Endodermal cell (in vitro differentiated cells): ENCODE measurements around the gene RBMS3. TPM values are rescaled to one million over a fixed set of nuclear protein-coding genes. Genes with fewer than 3 reads are reported as not detected.

Experiments used
- DNase-seq: peaks from one replicate; pipeline ENCODE4 v3.0.0-alpha.2; 2017
- H3K27ac ChIP-seq: 2 replicates; pipeline ENCODE4 v1.5.1; 2013; ENCODE audit warnings: mild to moderate bottlenecking, low read depth, low read length, moderate library complexity
- H3K27me3 ChIP-seq: 2 replicates; pipeline ENCODE4 v1.6.1; 2013; ENCODE audit warnings: mild to moderate bottlenecking, low read length, moderate library complexity; ENCODE audit not compliant: insufficient read depth, control insufficient read depth, poor library complexity, severe bottlenecking
- H3K36me3 ChIP-seq: 2 replicates; pipeline ENCODE4 v1.7.0; 2013; ENCODE audit warnings: mild to moderate bottlenecking, low read length, moderate library complexity; ENCODE audit not compliant: control insufficient read depth, insufficient read depth
- H3K4me1 ChIP-seq: one replicate; pipeline ENCODE4 v1.7.0; 2013; ENCODE audit warnings: low read length; ENCODE audit not compliant: control insufficient read depth, insufficient read depth
- H3K4me3 ChIP-seq: 2 replicates; pipeline ENCODE4 v1.5.1; 2013; ENCODE audit warnings: mild to moderate bottlenecking, low read length, moderate library complexity
- H3K9ac ChIP-seq: 2 replicates; pipeline ENCODE4 v1.6.1; 2013; ENCODE audit warnings: mild to moderate bottlenecking, low read length, moderate library complexity; ENCODE audit not compliant: poor library complexity, severe bottlenecking; ENCODE audit errors: extremely low read depth
- H3K9me3 ChIP-seq: 2 replicates; pipeline ENCODE4 v1.6.1; 2013; ENCODE audit warnings: mild to moderate bottlenecking, low read length, moderate library complexity; ENCODE audit not compliant: control insufficient read depth
- H3K27ac Mint-ChIP-seq: 2 replicates; pipeline ENCODE4 v1.8.0; 2020; ENCODE audit warnings: mixed read lengths
- H3K27me3 Mint-ChIP-seq: 2 replicates; pipeline ENCODE4 v1.8.0; 2021; ENCODE audit warnings: mild to moderate bottlenecking, mixed read lengths; ENCODE audit not compliant: insufficient read depth
- H3K36me3 Mint-ChIP-seq: 2 replicates; pipeline ENCODE4 v1.8.0; 2020; ENCODE audit warnings: low read depth, mixed read lengths
- H3K4me1 Mint-ChIP-seq: 2 replicates; pipeline ENCODE4 v1.8.0; 2020; ENCODE audit warnings: mixed read lengths
- H3K4me3 Mint-ChIP-seq: 2 replicates; pipeline ENCODE4 v1.8.0; 2020; ENCODE audit warnings: mild to moderate bottlenecking, moderate library complexity, mixed read lengths
- H3K9me3 Mint-ChIP-seq: 2 replicates; pipeline ENCODE4 v1.8.0; 2020; ENCODE audit warnings: mild to moderate bottlenecking, mixed read lengths
- CTCF ChIP-seq: fragments of 200-600 bp; sonication (generic); conservative IDR thresholded peaks from 2 replicates; pipeline ENCODE4 v1.5.0; 2021; ENCODE audit warnings: antibody characterized with exemption, mild to moderate bottlenecking
- WGBS, 2 experiments: methylation state at CpG; one replicate each; pipeline versions ENCODE4 v1.1.5 to v1.1.7; 2013; ENCODE audit warnings: missing lambda C conversion rate in 2 of 2, mixed read lengths in 1 of 2; ENCODE audit not compliant: insufficient coverage in 1 of 2, insufficient read length in 1 of 2; 5-methylcytosine and 5-hydroxymethylcytosine counted together
- total RNA-seq, 2 donors: library from RNA; stranded (reverse); fragmentation: NEBNext Ultra II Directional in 1 of 2; extraction: Animal tissue kit (Norgen Biotek cat#: 25700) in 1 of 2; gene quantifications; 2 replicates in 1 of 2; 3 replicates in 1 of 2; pipeline ENCODE4 v1.2.1, GENCODE V29; 2021

The RBMS3 gene
- total RNA-seq, 2 donors from 2014 or later, result 2.0 to 7.3 TPM

- Mint-ChIP-seq H3K4me3 (no peak overlapping the region), H3K36me3 (no peaks in the 10 kb centered on the region), H3K9me3 (no peaks in the 10 kb centered on the region), H3K27me3 (no peaks in the 10 kb centered on the region), H3K4me1 (peaks cover 6% of the 10 kb centered on the region), H3K27ac (no peak overlapping the region)
- Histone ChIP-seq H3K4me1 (no peaks in the 10 kb centered on the region), H3K27me3 (no peaks in the 10 kb centered on the region), H3K27ac (no peak overlapping the region), H3K9ac (no peak overlapping the region), H3K9me3 (no peaks in the 10 kb centered on the region), H3K4me3 (no peak overlapping the region), H3K36me3 (no peaks in the 10 kb centered on the region)
- DNase-seq, result no peak
- no peak for TF ChIP-seq CTCF
- WGBS, 2 experiments, result 87 to 100% methylated on average over 1 to 3 of the region's 3 CpGs
These were observed 130.0 kb downstream of the RBMS3 start for GRCh38 chr3:29410660-29411405.

GRCh38 chr3:29412110-29412509, 131.2 kb downstream of the RBMS3 start:
- Histone ChIP-seq H3K9me3 (no peaks in the 10 kb centered on the region), H3K4me1 (no peaks in the 10 kb centered on the region), H3K27ac (no peak overlapping the region), H3K36me3 (no peaks in the 10 kb centered on the region), H3K9ac (no peak overlapping the region), H3K4me3 (no peak overlapping the region), H3K27me3 (no peaks in the 10 kb centered on the region)
- DNase-seq, result no peak
- H3K27ac Mint-ChIP-seq, result no peak overlapping the region
- no peak overlapping the region for H3K4me3 Mint-ChIP-seq
- H3K27me3 Mint-ChIP-seq, result no peaks in the 10 kb centered on the region
- H3K9me3 Mint-ChIP-seq, result no peaks in the 10 kb centered on the region
- H3K36me3 Mint-ChIP-seq, result no peaks in the 10 kb centered on the region
- 91% methylated on average over 1 of the region's 1 CpG; no CpG with 5 or more reads in 1 of the 2 experiments for WGBS, 2 experiments
- peaks cover 3% of the 10 kb centered on the region for H3K4me1 Mint-ChIP-seq
- no peak for TF ChIP-seq CTCF

GRCh38 chr3:29414468-29415224, 133.8 kb downstream of the RBMS3 start:
- 92 to 94% methylated on average over 9 to 11 of the region's 11 CpGs for WGBS, 2 experiments
- Histone ChIP-seq H3K36me3 (no peaks in the 10 kb centered on the region), H3K4me1 (no peaks in the 10 kb centered on the region), H3K27me3 (no peaks in the 10 kb centered on the region), H3K9me3 (no peaks in the 10 kb centered on the region), H3K4me3 (no peak overlapping the region), H3K27ac (no peak overlapping the region), H3K9ac (no peak overlapping the region)
- H3K36me3 Mint-ChIP-seq, result no peaks in the 10 kb centered on the region
- peaks cover 3% of the 10 kb centered on the region for H3K4me1 Mint-ChIP-seq
- no peak overlapping the region for H3K27ac Mint-ChIP-seq
- no peak overlapping the region for H3K4me3 Mint-ChIP-seq
- H3K9me3 Mint-ChIP-seq, result no peaks in the 10 kb centered on the region
- no peaks in the 10 kb centered on the region for H3K27me3 Mint-ChIP-seq
- DNase-seq, result no peak
- no peak for TF ChIP-seq CTCF
